Measurements from ENCODE around the gene HRG.

GRCh38 chr3:186653984-186654383, 11.8 kb upstream of the HRG start:
- TF ChIP-seq POLR2AphosphoS5 (IDR thresholded peaks at IDR 0.05) (no peak), CTCF (IDR thresholded peaks at IDR 0.05) (no peak), POLR2A (IDR thresholded peaks at IDR 0.05) (no peak)

Data from upper lobe of left lung (tissue), 4 donors.